PC-3 (cell line): ENCODE measurements around the gene MELTF. TPM values are rescaled to one million over a fixed set of nuclear protein-coding genes. Genes with fewer than 3 reads are reported as not detected.
A peak's percentile ranks its signal among the peaks of the same experiment; 100 is the strongest.

Source experiments
- ATAC-seq: fragments of 200-7000 bp; cut with Tn5 transposase; 2 replicates; pipeline ENCODE4 v1.9.1; 2020; ENCODE audit warnings: mild to moderate bottlenecking, moderate library complexity
- BruUV-seq: library from RNA; stranded (reverse); fragments of 400-500 nt; replicated peaks from 2 replicates; lab custom pipeline; 2021; lab: Mats Ljungman, UMichigan
- CTCF ChIA-PET: fragments of 300-600 bp; sonication (Branson Sonifier 250); formaldehyde crosslinking; loops from one replicate; lab custom pipeline; 2022; ENCODE audit warnings: antibody characterized with exemption; lab: Charles Lee
- POLR2A ChIA-PET: fragments of 300-600 bp; sonication (Branson Sonifier 250); formaldehyde crosslinking; loops from one replicate; lab custom pipeline; 2022; ENCODE audit warnings: antibody characterized with exemption; ENCODE audit not compliant: unreplicated experiment; lab: Charles Lee
- DNase-seq: peaks from one replicate; pipeline ENCODE4 v3.0.0-alpha.2; 2015
- H2AFZ ChIP-seq: fragments of 300-600 bp; sonication (generic); 2 replicates; pipeline ENCODE4 v1.6.0; 2016; ENCODE audit warnings: antibody characterized with exemption, low read length
- H3F3A ChIP-seq: fragments of 300-600 bp; sonication (generic); one replicate; pipeline ENCODE4 v1.6.0; 2017; ENCODE audit warnings: antibody characterized with exemption, low read length, control low read depth, mild to moderate bottlenecking; ENCODE audit not compliant: unreplicated experiment
- H3K27ac ChIP-seq: fragments of 300-600 bp; sonication (generic); 2 replicates; pipeline ENCODE4 v1.5.1; 2016; ENCODE audit warnings: mild to moderate bottlenecking, low read length
- H3K27me3 ChIP-seq: fragments of 300-600 bp; sonication (generic); 2 replicates; pipeline ENCODE4 v1.6.1; 2016; ENCODE audit warnings: low read length, mixed read lengths
- H3K36me3 ChIP-seq: fragments of 300-600 bp; sonication (generic); 2 replicates; pipeline ENCODE4 v1.6.1; 2016; ENCODE audit warnings: low read depth, mixed run types, low read length, mixed read lengths
- H3K4me1 ChIP-seq: fragments of 300-600 bp; sonication (generic); 2 replicates; pipeline ENCODE4 v1.5.1; 2016; ENCODE audit warnings: low read length; ENCODE audit not compliant: insufficient read depth
- H3K4me2 ChIP-seq: fragments of 300-600 bp; sonication (generic); 2 replicates; pipeline ENCODE4 v1.6.0; 2016; ENCODE audit warnings: low read length
- H3K4me3 ChIP-seq: fragments of 300-600 bp; sonication (generic); 2 replicates; pipeline ENCODE4 v1.5.1; 2016; ENCODE audit warnings: mild to moderate bottlenecking, low read length, mixed read lengths
- H3K79me2 ChIP-seq: fragments of 300-600 bp; sonication (generic); 2 replicates; pipeline ENCODE4 v1.6.1; 2017; ENCODE audit warnings: low read length, mixed read lengths
- H3K9ac ChIP-seq: fragments of 300-600 bp; sonication (generic); 2 replicates; pipeline ENCODE4 v1.6.0; 2016; ENCODE audit warnings: mild to moderate bottlenecking, low read length
- H3K9me2 ChIP-seq: fragments of 300-600 bp; sonication (generic); replicated peaks from 2 replicates; pipeline ENCODE4 v1.6.1; 2016; ENCODE audit warnings: mixed run types, low read length, mixed read lengths
- H3K9me3 ChIP-seq: fragments of 300-600 bp; sonication (generic); 2 replicates; pipeline ENCODE4 v1.6.1; 2016; ENCODE audit warnings: low read length, mixed read lengths
- H4K20me1 ChIP-seq: fragments of 300-600 bp; sonication (generic); 2 replicates; pipeline ENCODE4 v1.6.1; 2016; ENCODE audit warnings: low read length, mixed read lengths
- CTCF ChIP-seq: fragments of 300-600 bp; sonication (generic); conservative IDR thresholded peaks from 2 replicates; pipeline ENCODE4 v1.5.1; 2017; ENCODE audit warnings: antibody characterized with exemption, low read depth, mild to moderate bottlenecking, low read length
- EZH2 ChIP-seq: fragments of 300-600 bp; sonication (generic); IDR thresholded peaks from one replicate; pipeline ENCODE4 v1.6.1; 2017; ENCODE audit warnings: antibody characterized with exemption, mild to moderate bottlenecking, low read length; ENCODE audit not compliant: unreplicated experiment
- EZH2phosphoT487 ChIP-seq: fragments of 300-600 bp; sonication (generic); IDR thresholded peaks from 2 replicates; pipeline ENCODE4 v1.6.1; 2018; ENCODE audit warnings: mild to moderate bottlenecking, antibody characterized with exemption, low read length, borderline replicate concordance
- intact Hi-C: fragments of 100-400 bp; cut with micrococcal nuclease; formaldehyde crosslinking; loops from 2 replicates; pipeline ENCODE4 v1.9.0; 2023
- total RNA-seq: library from RNA; depleted of rRNA; stranded (reverse); fragments of >200 nt; gene quantifications from 2 replicates; pipeline ENCODE4 v1.2.3, GENCODE V29; 2014

MELTF gene
- total RNA-seq, 1 experiment from 2014 or later = 40.6 TPM

GRCh38 chr3:196991581-196992460 is 37.8 kb downstream of the MELTF start:
- intact Hi-C loops = no loop called here
- Histone ChIP-seq H3K27ac (no peak overlapping the region), H3K79me2 (no peaks in the 10 kb centered on the region), H3K27me3 (no peaks in the 10 kb centered on the region), H3K4me1 (no peaks in the 10 kb centered on the region), H3K36me3 (no peaks in the 10 kb centered on the region), H4K20me1 (no peaks in the 10 kb centered on the region), H3K9ac (no peak overlapping the region), H3K4me2 (no peak overlapping the region), H3F3A (no peaks in the 10 kb centered on the region), H3K4me3 (no peak overlapping the region), H2AFZ (no peak overlapping the region), H3K9me2 (no peaks in the 10 kb centered on the region), H3K9me3 (no peaks in the 10 kb centered on the region)
- ATAC-seq (no peak), DNase-seq (no peak)
- no peak for TF ChIP-seq EZH2
- ChIA-PET CTCF (no interaction called here), POLR2A (interaction anchor here (0.6 kb wide), 1 partner anchor 1067 kb away, joined by 5 read pairs; no protein-coding TSS in a partner anchor)
- BruUV-seq = no TSS peak

GRCh38 chr3:196990601-196991007 is 39.0 kb downstream of the MELTF start:
- no TSS peak for BruUV-seq
- intact Hi-C loops = loop anchor here (1.0 kb wide), 1 partner anchor 24 kb away; no protein-coding TSS in a partner anchor
- ChIA-PET CTCF (no interaction called here), POLR2A (interaction anchor here (0.6 kb wide), 1 partner anchor 478 kb away, joined by 3 read pairs; no protein-coding TSS in a partner anchor)
- no peaks in the 10 kb centered on the region for H4K20me1 ChIP-seq
- TF ChIP-seq EZH2 = no peak
- TF ChIP-seq EZH2phosphoT487 = no peak
- no peak for TF ChIP-seq CTCF
- H3K79me2 ChIP-seq = no peaks in the 10 kb centered on the region
- no peak overlapping the region for H2AFZ ChIP-seq
- H3F3A ChIP-seq = no peaks in the 10 kb centered on the region
- no peak overlapping the region for H3K27ac ChIP-seq
- no peak overlapping the region for H3K9ac ChIP-seq
- DNase-seq (no peak), ATAC-seq (no peak)
- H3K9me3 ChIP-seq = no peaks in the 10 kb centered on the region
- H3K4me3 ChIP-seq = no peak overlapping the region
- no peaks in the 10 kb centered on the region for H3K9me2 ChIP-seq
- H3K27me3 ChIP-seq = no peaks in the 10 kb centered on the region
- H3K36me3 ChIP-seq = no peaks in the 10 kb centered on the region
- H3K4me1 ChIP-seq = no peaks in the 10 kb centered on the region
- no peak overlapping the region for H3K4me2 ChIP-seq

GRCh38 chr3:196989721-196990262 is 39.8 kb downstream of the MELTF start:
- Histone ChIP-seq H2AFZ (no peak overlapping the region), H3K4me2 (no peak overlapping the region), H3K9me2 (no peaks in the 10 kb centered on the region), H3F3A (no peaks in the 10 kb centered on the region), H3K79me2 (no peaks in the 10 kb centered on the region), H3K4me1 (no peaks in the 10 kb centered on the region), H3K27me3 (no peaks in the 10 kb centered on the region), H3K4me3 (no peak overlapping the region), H4K20me1 (no peaks in the 10 kb centered on the region), H3K36me3 (no peaks in the 10 kb centered on the region), H3K27ac (no peak overlapping the region), H3K9me3 (no peaks in the 10 kb centered on the region), H3K9ac (no peak overlapping the region)
- CTCF ChIA-PET = interaction anchor here (0.6 kb wide), 1 partner anchor 14 kb away, joined by 7 read pairs; no protein-coding TSS in a partner anchor
- ATAC-seq (peak; percentile 55), DNase-seq (peak; percentile 39)
- no TSS peak for BruUV-seq
- intact Hi-C loops = loop anchor here (1.0 kb wide), 1 partner anchor 25 kb away; no protein-coding TSS in a partner anchor
- TF ChIP-seq CTCF (no peak), EZH2 (no peak), EZH2phosphoT487 (no peak)
- POLR2A ChIA-PET = no interaction called here
